Sigmoid colon (tissue), 4 donors: ENCODE data around the gene ADAMTS14.

Source experiments
- EP300 ChIP-seq, 4 donors: sonication (generic); formaldehyde crosslinking; IDR thresholded peaks; one replicate each; pipeline ENCODE4 v1.6.1; 2017; ENCODE audit warnings: antibody characterized with exemption in 4 of 4
- POLR2A ChIP-seq, 2 donors: fragments of 450-650 bp; IDR thresholded peaks; one replicate each; pipeline ENCODE4 v1.6.1; 2016; ENCODE audit warnings: antibody characterized with exemption in 2 of 2, mild to moderate bottlenecking in 2 of 2, moderate library complexity in 2 of 2
- POLR2AphosphoS5 ChIP-seq, 4 donors: sonication (generic); formaldehyde crosslinking; IDR thresholded peaks; one replicate each; pipeline ENCODE4 v1.6.1; 2017; ENCODE audit warnings: antibody characterized with exemption in 4 of 4
- TF ChIP-seq, protein P1 (sequence below), 4 experiments: fragments of 450-650 bp in 3 of 4; fragments of 200-600 bp in 1 of 4; IDR thresholded peaks; one replicate each; pipeline ENCODE4 v1.5.1; 2016 to 2019; ENCODE audit warnings: antibody characterized with exemption in 4 of 4, mild to moderate bottlenecking in 3 of 4, moderate library complexity in 2 of 4

DNA sequence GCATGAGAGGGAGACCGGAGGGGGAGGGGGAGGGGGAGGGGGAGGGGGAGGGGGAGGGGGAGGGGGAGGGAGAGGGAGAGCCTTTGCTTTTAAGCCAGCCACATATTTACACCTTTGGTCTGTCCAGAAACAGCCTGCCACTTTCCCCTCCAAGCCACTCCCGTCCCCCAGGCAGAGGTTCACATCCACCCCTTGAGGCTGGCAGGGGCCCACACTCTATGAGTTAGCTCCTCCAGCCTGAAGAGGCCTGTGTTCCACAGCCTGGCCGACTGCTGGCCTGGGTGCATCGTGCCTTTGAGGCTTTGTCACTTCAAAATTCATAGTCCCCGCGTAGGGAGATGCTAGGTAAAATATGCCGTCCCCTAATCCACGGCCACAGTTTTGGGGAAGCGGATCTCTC is 16.5 kb downstream of the ADAMTS14 start:
- TF ChIP-seq POLR2A (IDR thresholded peaks at IDR 0.05) (no peak), EP300 (IDR thresholded peaks at IDR 0.05) (no peak), POLR2AphosphoS5 (IDR thresholded peaks at IDR 0.05) (no peak)
- TF ChIP-seq, protein P1, sequence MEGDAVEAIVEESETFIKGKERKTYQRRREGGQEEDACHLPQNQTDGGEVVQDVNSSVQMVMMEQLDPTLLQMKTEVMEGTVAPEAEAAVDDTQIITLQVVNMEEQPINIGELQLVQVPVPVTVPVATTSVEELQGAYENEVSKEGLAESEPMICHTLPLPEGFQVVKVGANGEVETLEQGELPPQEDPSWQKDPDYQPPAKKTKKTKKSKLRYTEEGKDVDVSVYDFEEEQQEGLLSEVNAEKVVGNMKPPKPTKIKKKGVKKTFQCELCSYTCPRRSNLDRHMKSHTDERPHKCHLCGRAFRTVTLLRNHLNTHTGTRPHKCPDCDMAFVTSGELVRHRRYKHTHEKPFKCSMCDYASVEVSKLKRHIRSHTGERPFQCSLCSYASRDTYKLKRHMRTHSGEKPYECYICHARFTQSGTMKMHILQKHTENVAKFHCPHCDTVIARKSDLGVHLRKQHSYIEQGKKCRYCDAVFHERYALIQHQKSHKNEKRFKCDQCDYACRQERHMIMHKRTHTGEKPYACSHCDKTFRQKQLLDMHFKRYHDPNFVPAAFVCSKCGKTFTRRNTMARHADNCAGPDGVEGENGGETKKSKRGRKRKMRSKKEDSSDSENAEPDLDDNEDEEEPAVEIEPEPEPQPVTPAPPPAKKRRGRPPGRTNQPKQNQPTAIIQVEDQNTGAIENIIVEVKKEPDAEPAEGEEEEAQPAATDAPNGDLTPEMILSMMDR (IDR thresholded peaks at IDR 0.05), result no peak
